ENCODE results near the gene CPSF2.
"Not testable (repeated sequence)": the region's sequence is repeated elsewhere in the genome, so short reads cannot be mapped to it uniquely, and the experiment has no call there.

Gene CPSF2

GRCh38 chr14:92160619-92161018 lies 38.9 kb downstream of the CPSF2 start:
- DNase-seq = no peak

GRCh38 chr14:92161521-92161920 lies 39.8 kb downstream of the CPSF2 start:
- DNase-seq = no peak

GRCh38 chr14:92164958-92165357 lies 43.2 kb downstream of the CPSF2 start:
- no peak for DNase-seq

- no peak for DNase-seq
These were observed 51.9 kb downstream of the CPSF2 start for GRCh38 chr14:92173668-92174067.

GRCh38 chr14:92175811-92176210 lies 54.0 kb downstream of the CPSF2 start:
- DNase-seq = no peak

- no peak for DNase-seq
These were observed 54.7 kb downstream of the CPSF2 start for GRCh38 chr14:92176476-92176875.

- not testable (repeated sequence) for DNase-seq
These were observed 57.4 kb downstream of the CPSF2 start for GRCh38 chr14:92179178-92179577.

- DNase-seq = no peak
These were observed 63.8 kb downstream of the CPSF2 start for GRCh38 chr14:92185559-92185958.

- not testable (repeated sequence) for DNase-seq
These were observed 65.8 kb downstream of the CPSF2 start for GRCh38 chr14:92187616-92188015.

- DNase-seq = no peak
These were observed 69.0 kb downstream of the CPSF2 start for GRCh38 chr14:92190768-92191167.

- DNase-seq = no peak
These were observed 77.0 kb downstream of the CPSF2 start for GRCh38 chr14:92198804-92199203.

- DNase-seq = no peak
These were observed 78.0 kb downstream of the CPSF2 start for GRCh38 chr14:92199763-92200162.

- no peak for DNase-seq
These were observed 81.3 kb downstream of the CPSF2 start for GRCh38 chr14:92203116-92203515.

GRCh38 chr14:92204792-92205191 lies 83.0 kb downstream of the CPSF2 start:
- DNase-seq = no peak

GRCh38 chr14:92207012-92207927 lies 85.5 kb downstream of the CPSF2 start:
- no peak for DNase-seq

- DNase-seq = no peak
These were observed 86.1 kb downstream of the CPSF2 start for GRCh38 chr14:92207928-92208265.

- no peak for DNase-seq
These were observed 87.4 kb downstream of the CPSF2 start for GRCh38 chr14:92209141-92209540.

GRCh38 chr14:92213125-92213524 lies 91.4 kb downstream of the CPSF2 start:
- DNase-seq = not testable (repeated sequence)

GRCh38 chr14:92215579-92215978 lies 93.8 kb downstream of the CPSF2 start:
- DNase-seq = no peak

- no peak for DNase-seq
These were observed 96.2 kb downstream of the CPSF2 start for GRCh38 chr14:92217936-92218335.
